HG03457 (cell line): Measurements from ENCODE around the gene ORM1.

ENCODE experiments used
- ATAC-seq: cut with Tn5 transposase; IDR thresholded peaks from one replicate; pipeline ENCODE4 v1.9.1; 2021; ENCODE audit warnings: moderate number of reproducible peaks; ENCODE audit not compliant: unreplicated experiment

The ORM1 gene

GRCh38 chr9:114287001-114287762, 35.7 kb upstream of the ORM1 start:
- no peak for ATAC-seq

- ATAC-seq: no peak
Measured at GRCh38 chr9:114287763-114288192, 35.1 kb upstream of the ORM1 start.

GRCh38 chr9:114288193-114289091, 34.5 kb upstream of the ORM1 start:
- no peak for ATAC-seq

GRCh38 chr9:114289106-114289505, 33.8 kb upstream of the ORM1 start:
- ATAC-seq: no peak

GRCh38 chr9:114289571-114290481, 33.1 kb upstream of the ORM1 start:
- no peak for ATAC-seq

DNA sequence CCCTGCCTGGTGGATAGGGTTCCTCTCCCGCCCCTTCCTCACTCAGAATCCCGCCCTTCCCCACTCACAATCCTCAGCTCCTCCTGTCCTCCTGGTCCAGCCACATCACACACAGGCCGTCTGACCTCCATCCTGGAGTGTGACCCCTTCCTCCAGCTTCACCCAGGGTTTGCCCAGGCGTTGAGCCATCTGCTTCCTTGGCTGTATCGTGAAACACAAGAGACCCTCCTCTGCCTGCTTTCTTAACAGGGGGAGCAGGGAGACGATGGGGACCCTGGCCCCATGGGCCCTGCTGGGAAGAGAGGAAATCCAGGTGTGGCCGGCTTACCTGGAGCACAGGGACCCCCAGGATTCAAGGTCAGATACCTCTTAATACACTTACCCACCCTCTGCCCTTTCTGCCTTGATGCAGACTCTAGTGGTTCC, 32.3 kb upstream of the ORM1 start:
- no peak for ATAC-seq

DNA sequence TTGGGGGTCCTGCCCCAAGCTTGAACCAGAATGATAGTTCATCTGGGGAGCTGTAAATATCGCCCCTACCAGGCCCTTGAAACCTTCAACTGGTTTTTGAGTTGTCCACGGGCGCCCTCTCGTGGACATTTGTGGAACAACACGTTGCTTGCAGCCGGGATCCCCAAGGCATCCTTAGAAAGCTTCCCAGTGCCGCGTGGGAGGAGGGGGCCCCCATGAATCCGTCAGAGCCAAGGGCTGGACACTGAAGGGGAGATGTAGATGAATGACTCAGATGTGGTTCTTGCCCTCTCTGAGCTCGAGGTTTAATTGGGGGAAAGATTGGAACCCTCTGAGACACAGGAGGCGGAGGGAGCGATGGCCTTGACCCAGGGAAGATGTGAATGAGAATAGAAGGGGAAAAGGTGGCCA, 31.8 kb upstream of the ORM1 start:
- no peak for ATAC-seq

DNA sequence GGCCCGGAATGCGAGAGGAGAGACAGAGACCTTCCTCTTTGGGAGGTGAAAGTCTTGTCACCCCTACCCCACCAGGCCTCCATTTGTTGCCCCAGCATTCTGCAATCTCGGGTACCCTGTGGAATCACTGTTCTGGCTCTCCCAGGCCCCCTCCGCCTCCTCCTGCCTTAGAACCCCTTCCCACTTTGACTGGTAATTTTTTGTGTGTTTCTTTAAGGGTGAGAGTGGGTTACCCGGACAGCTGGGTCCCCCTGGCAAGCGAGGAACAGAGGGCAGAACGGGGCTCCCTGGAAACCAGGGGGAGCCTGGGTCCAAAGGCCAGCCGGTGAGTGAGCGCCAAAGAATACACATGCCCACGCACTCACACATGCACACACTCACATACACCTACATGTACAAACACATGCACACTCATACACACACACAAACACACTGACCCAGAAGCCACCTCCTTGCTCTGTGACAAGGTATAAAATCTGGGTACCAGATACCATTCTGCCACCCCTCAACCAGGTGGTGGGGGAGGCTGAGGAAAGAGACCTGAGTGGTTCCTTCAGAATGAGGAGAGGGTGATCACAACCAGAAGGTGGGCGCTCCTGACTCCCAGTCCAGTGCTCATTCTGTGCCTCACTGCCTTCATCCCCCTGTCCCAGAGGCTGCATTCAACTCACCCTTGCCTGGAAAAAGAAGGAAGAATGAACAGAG, 30.9 kb upstream of the ORM1 start:
- no peak for ATAC-seq

DNA sequence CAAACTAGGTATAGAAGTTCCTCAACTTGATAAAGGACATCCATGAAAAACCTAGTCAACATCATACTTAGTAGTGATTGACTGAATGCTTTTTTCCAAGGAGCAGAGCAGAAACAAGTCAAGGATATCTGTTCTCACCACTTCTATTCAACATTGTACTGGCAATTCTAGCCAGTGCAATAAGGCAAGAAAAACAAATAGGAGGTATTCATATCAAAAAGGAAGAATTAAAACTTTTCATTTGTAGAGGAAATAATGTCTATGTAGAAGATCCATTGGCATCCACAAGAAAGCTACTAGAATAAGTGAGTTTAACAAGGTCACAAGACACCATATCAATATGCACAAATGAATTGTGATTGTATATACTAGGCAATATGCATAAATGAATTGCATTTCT, 28.2 kb upstream of the ORM1 start:
- no peak for ATAC-seq

- ATAC-seq: no peak
Measured at GRCh38 chr9:114296338-114296737, 26.6 kb upstream of the ORM1 start.

GRCh38 chr9:114299286-114300152, 23.4 kb upstream of the ORM1 start:
- no peak for ATAC-seq

DNA sequence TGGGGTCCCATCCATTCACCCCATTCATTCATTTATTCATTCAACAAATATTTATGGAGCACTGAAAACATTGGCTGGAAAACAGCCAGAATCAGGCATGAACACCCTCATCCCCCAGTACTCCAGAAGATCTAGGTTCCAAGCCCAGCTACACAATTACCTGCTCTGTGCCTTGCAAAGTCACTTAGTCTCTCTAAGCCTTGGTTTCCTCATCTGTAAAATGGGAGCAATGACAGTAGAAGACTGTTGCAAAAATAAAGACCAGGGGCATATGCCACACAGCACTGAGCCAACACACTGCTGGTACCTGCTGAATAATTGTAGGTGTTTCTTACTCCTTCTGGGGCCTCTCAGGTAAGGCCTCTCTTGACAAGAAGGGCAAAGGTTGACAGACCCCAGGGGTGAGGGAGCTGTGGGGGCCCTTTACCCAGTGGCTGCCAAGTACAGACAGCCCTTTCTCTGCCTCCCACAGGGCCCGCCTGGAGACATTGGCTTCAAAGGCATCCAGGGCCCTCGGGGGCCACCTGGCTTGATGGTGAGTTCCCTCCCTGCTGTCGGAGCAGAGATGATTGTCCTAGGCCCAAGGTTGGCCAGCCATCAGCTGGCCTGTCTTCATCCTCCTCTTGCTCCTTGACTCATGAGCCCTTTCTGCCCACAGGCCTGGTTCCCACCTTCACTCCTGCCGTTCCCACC, 22.6 kb upstream of the ORM1 start:
- ATAC-seq: no peak

GRCh38 chr9:114300846-114301797, 21.8 kb upstream of the ORM1 start:
- no peak for ATAC-seq

DNA sequence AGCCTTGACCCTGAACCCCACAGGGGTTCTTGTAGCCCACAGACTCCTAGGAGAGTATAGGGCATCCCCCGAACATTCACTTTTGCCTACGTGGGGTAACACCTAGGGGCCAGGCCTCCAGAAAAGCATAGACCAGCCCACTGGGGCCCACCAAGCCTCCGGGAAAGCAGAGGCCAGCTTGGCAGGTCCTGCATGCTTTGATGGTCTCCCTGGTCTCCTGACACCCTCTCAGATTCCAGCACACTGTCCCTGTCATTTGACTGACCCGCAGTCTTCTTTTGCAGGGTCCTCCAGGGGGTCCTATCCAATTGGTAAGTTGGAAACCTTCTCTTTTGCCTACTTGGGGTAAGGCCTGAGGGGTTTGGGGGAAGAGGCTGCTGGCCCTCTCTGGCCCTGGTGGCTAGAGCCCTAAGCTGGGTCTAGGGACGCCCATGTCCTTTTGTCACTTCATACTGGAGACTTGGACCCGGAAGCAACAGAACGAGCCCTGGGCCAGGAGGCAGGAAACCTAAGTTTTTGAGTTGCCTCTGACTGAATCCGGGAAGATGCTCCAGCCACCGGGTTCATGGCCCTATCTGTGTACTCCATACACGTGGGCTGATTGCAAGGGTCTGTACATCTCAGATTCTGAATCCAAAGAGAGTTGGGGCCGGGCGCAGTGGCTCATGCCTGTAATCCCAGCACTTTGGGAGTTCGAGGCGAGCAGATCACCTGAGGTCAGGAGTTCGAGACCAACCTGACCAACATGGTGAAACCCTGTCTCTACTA, 20.9 kb upstream of the ORM1 start:
- ATAC-seq: no peak

GRCh38 chr9:114302727-114303126, 20.2 kb upstream of the ORM1 start:
- no peak for ATAC-seq

DNA sequence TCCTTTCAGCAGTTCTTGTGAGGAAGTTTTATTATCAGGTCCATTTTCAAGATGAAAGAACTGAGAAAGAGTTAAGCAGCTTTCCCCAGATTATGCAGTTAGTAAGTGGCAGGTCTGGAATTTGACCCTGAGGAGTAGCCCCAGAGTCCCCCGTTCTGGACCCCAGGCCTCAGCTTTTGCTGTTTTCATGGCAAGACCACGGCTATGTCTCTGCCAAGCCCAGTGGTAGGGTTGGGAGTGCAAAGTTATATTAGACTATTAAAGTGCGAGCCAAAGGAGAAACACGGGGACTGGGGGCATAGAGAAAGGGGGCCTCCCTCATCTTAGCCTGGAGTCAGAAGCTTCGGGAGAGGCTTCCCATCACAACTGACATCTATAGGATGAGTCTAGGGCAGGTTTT, 19.3 kb upstream of the ORM1 start:
- ATAC-seq: no peak

DNA sequence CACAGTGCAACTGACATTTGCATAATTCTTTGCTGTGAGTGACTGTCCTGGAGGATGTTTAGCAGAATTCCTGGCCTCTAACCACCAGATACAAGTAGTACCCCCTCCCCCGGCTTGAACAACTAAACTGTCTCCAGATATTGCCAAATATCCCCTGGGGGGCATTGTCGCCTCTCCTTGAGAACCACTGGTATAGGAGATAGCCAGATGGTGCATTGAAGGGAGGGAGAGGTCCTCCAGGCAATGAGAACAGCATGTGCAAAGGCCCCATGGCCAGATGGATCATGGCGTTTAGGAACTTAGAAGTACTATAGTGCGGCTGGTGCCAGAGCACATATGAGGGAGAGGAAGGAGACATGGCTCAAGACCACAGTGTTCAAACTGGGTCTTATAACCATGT, 18.9 kb upstream of the ORM1 start:
- ATAC-seq: no peak
